HepG2 (cell line): ENCODE results near the gene FGF2. TPM values are rescaled to one million over a fixed set of nuclear protein-coding genes. Genes with fewer than 3 reads are reported as not detected.

Experiments
- ATAC-seq: fragments of 200-7000 bp; cut with Tn5 transposase; 3 replicates; pipeline ENCODE4 v1.9.1; 2020; ENCODE audit warnings: mild to moderate bottlenecking, moderate library complexity
- BruUV-seq: library from RNA; stranded (reverse); fragments of 400-500 nt; replicated peaks from 2 replicates; lab custom pipeline; 2021; lab: Mats Ljungman, UMichigan
- CTCF ChIA-PET: fragments of 300-600 bp; formaldehyde crosslinking; extraction: SDS; loops from one replicate; lab custom pipeline; 2021; ENCODE audit warnings: low total read pairs, inconsistent platforms, low intra/inter-chr PET ratio; lab: Yijun Ruan, JAX
- POLR2A ChIA-PET: fragments of 350-600 bp; sonication (Branson Sonifier 250); formaldehyde crosslinking; loops from one replicate; lab custom pipeline; 2020; ENCODE audit warnings: antibody characterized with exemption, inconsistent platforms; lab: Yijun Ruan, JAX
- DNase-seq: peaks from one replicate; pipeline ENCODE4 v3.0.0-alpha.2; 2015; ENCODE audit warnings: low spot score
- FAIRE-seq: peaks from 3 replicates; lab custom pipeline; 2011; peaks lifted over from hg19 to GRCh38; lab: Jason Lieb, UNC
- H2AFZ ChIP-seq: one replicate; pipeline ENCODE4 v1.6.1; 2011; ENCODE audit warnings: low read length, inconsistent platforms
- H3K27ac ChIP-seq: fragments of 300-600 bp; 3 replicates; pipeline ENCODE4 v1.8.0; 2011; ENCODE audit warnings: mixed run types, mild to moderate bottlenecking, mixed read lengths, low read length, inconsistent platforms; ENCODE audit not compliant: insufficient read depth; ENCODE audit errors: extremely low read length
- H3K27me3 ChIP-seq, 2 experiments: fragments of 200-600 bp in 1 of 2; 2 replicates in 1 of 2; 3 replicates in 1 of 2; pipeline versions ENCODE4 v1.6.0 to v1.8.0; 2011; ENCODE audit warnings: low read length in 2 of 2, mild to moderate bottlenecking in 2 of 2, moderate library complexity in 2 of 2, inconsistent platforms in 1 of 2; ENCODE audit not compliant: insufficient read depth in 2 of 2, control insufficient read depth in 1 of 2
- H3K36me3 ChIP-seq, 2 experiments: fragments of 200-600 bp in 1 of 2; replicated peaks in 1 of 2; 2 replicates in 1 of 2; 3 replicates in 1 of 2; pipeline versions ENCODE4 v1.5.1 to v1.8.0; 2011; ENCODE audit warnings: low read length in 2 of 2, inconsistent platforms in 1 of 2; ENCODE audit not compliant: insufficient read depth in 2 of 2, control insufficient read depth in 1 of 2
- H3K4me1 ChIP-seq: 2 replicates; pipeline ENCODE4 v1.5.1; 2012; ENCODE audit warnings: low read length, inconsistent platforms; ENCODE audit not compliant: insufficient read depth
- H3K4me2 ChIP-seq: 2 replicates; pipeline ENCODE4 v1.6.0; 2011; ENCODE audit warnings: low read depth, low read length, inconsistent platforms
- H3K4me3 ChIP-seq, 3 experiments: fragments of 200-600 bp in 1 of 3; sonication (generic), shearing (Covaris generic) in 1 of 3; replicated peaks in 1 of 3; 2 replicates each; pipeline ENCODE4 v1.5.1; 2011 to 2016; ENCODE audit warnings: low read length in 3 of 3, inconsistent platforms in 2 of 3, low read depth in 2 of 3, mild to moderate bottlenecking in 2 of 3, control low read depth in 1 of 3, mixed read lengths in 1 of 3; ENCODE audit not compliant: insufficient read depth in 1 of 3
- H3K79me2 ChIP-seq: one replicate; pipeline ENCODE4 v1.6.1; 2011; ENCODE audit warnings: low read length, inconsistent platforms; ENCODE audit not compliant: insufficient read depth
- H3K9ac ChIP-seq: 2 replicates; pipeline ENCODE4 v1.6.0; 2011; ENCODE audit warnings: mild to moderate bottlenecking, low read depth, low read length, inconsistent platforms; ENCODE audit not compliant: insufficient read depth
- H3K9me3 ChIP-seq: 2 replicates; pipeline ENCODE4 v1.5.1; 2012; ENCODE audit warnings: mild to moderate bottlenecking, low read length
- H4K20me1 ChIP-seq: 2 replicates; pipeline ENCODE4 v1.6.0; 2011; ENCODE audit warnings: inconsistent platforms, mild to moderate bottlenecking, low read length, moderate library complexity; ENCODE audit not compliant: insufficient read depth
- CSRNP2 ChIP-seq: sonication (generic); formaldehyde crosslinking; conservative IDR thresholded peaks from 2 replicates; pipeline ENCODE4 v1.8.0; 2022; ENCODE audit warnings: low read depth, missing genetic modification reagents
- LRRFIP1 ChIP-seq: sonication (generic); formaldehyde crosslinking; conservative IDR thresholded peaks from 2 replicates; pipeline ENCODE4 v1.4.0; 2020; ENCODE audit warnings: missing genetic modification reagents
- PRPF4 ChIP-seq: fragments of 200-400 bp; formaldehyde crosslinking; IDR thresholded peaks from 2 replicates; pipeline ENCODE4 v1.6.1; 2016; ENCODE audit warnings: low read length, low read depth; ENCODE audit not compliant: poor library complexity, severe bottlenecking
- RORA ChIP-seq: sonication (generic); formaldehyde crosslinking; IDR thresholded peaks from 2 replicates; pipeline ENCODE4 v1.5.0; 2020; ENCODE audit warnings: mild to moderate bottlenecking, missing genetic modification reagents, moderate library complexity
- ZNF556 ChIP-seq: sonication (generic); formaldehyde crosslinking; IDR thresholded peaks from 2 replicates; pipeline ENCODE4 v1.4.0; 2020; ENCODE audit warnings: mild to moderate bottlenecking, missing genetic modification reagents, borderline replicate concordance
- WGBS: methylation state at CpG from one replicate; pipeline ENCODE4 v1.1.6; 2017; ENCODE audit warnings: low lambda C conversion rate; 5-methylcytosine and 5-hydroxymethylcytosine counted together
- in situ Hi-C: cut with HindIII; loops from 2 replicates; pipeline ENCODE4 v1.10.0; 2017; ENCODE audit warnings: low pct_unique_long_range_greater_than_20kb; ENCODE audit not compliant: extremely low pct_ligation_motif_present
- intact Hi-C: fragments of 100-400 bp; cut with micrococcal nuclease; formaldehyde crosslinking; loops from one replicate; pipeline ENCODE4 v1.10.0; 2022; ENCODE audit not compliant: unreplicated experiment
- polyA plus RNA-seq, 8 experiments: library from polyadenylated mRNA; depleted of rRNA in 3 of 8; stranded (reverse) in 7 of 8; unstranded in 1 of 8; fragments of >200 nt; fragmentation: Illumina TruSeq in 4 of 8; extraction: Trizol in 4 of 8; gene quantifications; 2 replicates each; pipeline versions ENCODE4 v1.2.1 to v1.2.3, GENCODE V29; 2011 to 2016; ENCODE audit warnings: low read depth in 4 of 8, missing spikeins in 1 of 8, mixed read lengths in 1 of 8; ENCODE audit not compliant: insufficient read depth in 1 of 8
- total RNA-seq, 5 experiments: library from RNA; depleted of rRNA; stranded (reverse); fragments of >200 nt; fragmentation: Illumina TruSeq; extraction: Trizol; gene quantifications; 2 replicates each; pipeline ENCODE4 v1.2.3, GENCODE V29; 2016; ENCODE audit warnings: low read depth in 1 of 5

FGF2 gene
- total and polyA plus RNA-seq, 2 of the 13 experiments (the other 11 are each of a cell fraction or from before 2014, with no cell fraction given): 0.01 to 0.02 TPM

- no peaks in the 10 kb centered on the region for H3K79me2 ChIP-seq
- 33% methylated on average over 4 of the region's 4 CpGs for WGBS
- POLR2A ChIA-PET: no interaction called here
- BruUV-seq: no TSS peak
- H3K9me3 ChIP-seq: no peaks in the 10 kb centered on the region
- no peak overlapping the region for H3K4me3 ChIP-seq
- peaks cover 0 to 4% of the 10 kb centered on the region in 2 experiments; a peak in 1 of 5 replicates for H3K27me3 ChIP-seq
- H3K4me1 ChIP-seq: no peaks in the 10 kb centered on the region
- H3K36me3 ChIP-seq: no peaks in the 10 kb centered on the region
- no peaks in the 10 kb centered on the region for H4K20me1 ChIP-seq
- DNase-seq (no peak), ATAC-seq (no peak)
- no peak overlapping the region for H3K27ac ChIP-seq
- in situ Hi-C loops: no loop called here
- H3K4me2 ChIP-seq: no peak overlapping the region
- CTCF ChIA-PET: no interaction called here
- no peak overlapping the region for H3K9ac ChIP-seq
- H2AFZ ChIP-seq: no peak overlapping the region
- no peak for TF ChIP-seq CSRNP2
- TF ChIP-seq PRPF4: no peak
- no peak for TF ChIP-seq LRRFIP1 (CRISPR knock-in tag)
- no peak for TF ChIP-seq RORA
- TF ChIP-seq ZNF556: no peak
- TF ChIP-seq, all 625 proteins: peak for 0
- intact Hi-C loops: no loop called here
- FAIRE-seq: no peak
Measured at GRCh38 chr4:122833999-122834398, 7.4 kb downstream of the FGF2 start.
